B cell (primary cell): Measurements from ENCODE around the gene WASF3. TPM values are rescaled to one million over a fixed set of nuclear protein-coding genes. Genes with fewer than 3 reads are reported as not detected.

Experiments used
- ATAC-seq: fragments of 200-7000 bp; cut with Tn5 transposase; one replicate; pipeline ENCODE4 v1.10.0; 2021; ENCODE audit warnings: low read depth, mild to moderate bottlenecking, moderate number of reproducible peaks, moderate library complexity
- CTCF ChIA-PET: fragments of 350-600 bp; sonication (Branson Sonifier 250); formaldehyde crosslinking; loops from one replicate; lab custom pipeline; 2021; ENCODE audit warnings: antibody characterized with exemption, inconsistent platforms; lab: Charles Lee
- POLR2A ChIA-PET: fragments of 350-600 bp; sonication (Branson Sonifier 250); formaldehyde crosslinking; loops from one replicate; lab custom pipeline; 2021; ENCODE audit warnings: antibody characterized with exemption; lab: Charles Lee
- DNase-seq: peaks from one replicate; pipeline ENCODE4 v3.0.0; 2013
- H2AFZ ChIP-seq: 2 replicates; pipeline ENCODE4 v1.6.1; 2012; ENCODE audit warnings: mild to moderate bottlenecking, low read depth, low read length; ENCODE audit not compliant: insufficient read depth, poor library complexity, severe bottlenecking
- H3K27ac ChIP-seq, 2 donors: 1 replicate in 1 of 2; 2 replicates in 1 of 2; pipeline ENCODE4 v1.5.1; 2012 to 2013; ENCODE audit warnings: low read length in 2 of 2, mild to moderate bottlenecking in 2 of 2, moderate library complexity in 1 of 2
- H3K27me3 ChIP-seq, 4 experiments: fragments of 200-600 bp in 1 of 4; sonication (generic) in 1 of 4; replicated peaks in 1 of 4; 1 replicate in 2 of 4; 2 replicates in 2 of 4; pipeline versions ENCODE4 v1.6.1 to v1.7.0; 2013 to 2016; ENCODE audit warnings: low read length in 3 of 4, mild to moderate bottlenecking in 2 of 4, mixed read lengths in 1 of 4, moderate library complexity in 1 of 4; ENCODE audit not compliant: insufficient read depth in 4 of 4, control insufficient read depth in 3 of 4; ENCODE audit errors: control extremely low read depth in 1 of 4
- H3K36me3 ChIP-seq, 2 experiments: replicated peaks in 1 of 2; 1 replicate in 1 of 2; 2 replicates in 1 of 2; pipeline versions ENCODE4 v1.6.1 to v1.7.1; 2013; ENCODE audit warnings: low read length in 1 of 2; ENCODE audit not compliant: insufficient read depth in 2 of 2, control insufficient read depth in 1 of 2; ENCODE audit errors: control extremely low read depth in 1 of 2, extremely low read depth in 1 of 2
- H3K4me1 ChIP-seq, 2 donors: fragments of 200-600 bp in 1 of 2; sonication (generic) in 1 of 2; 1 replicate in 1 of 2; 2 replicates in 1 of 2; pipeline versions ENCODE4 v1.5.1 to v1.6.1; 2013 to 2017; ENCODE audit warnings: low read length in 2 of 2; ENCODE audit not compliant: control insufficient read depth in 2 of 2, insufficient read depth in 2 of 2
- H3K4me2 ChIP-seq: replicated peaks from 2 replicates; pipeline ENCODE3; 2012; ENCODE audit warnings: mild to moderate bottlenecking, low read depth, low read length; ENCODE audit not compliant: poor library complexity, severe bottlenecking
- H3K4me3 ChIP-seq, 5 experiments: fragments of 200-600 bp in 1 of 5; sonication (generic) in 1 of 5; 1 replicate in 3 of 5; 2 replicates in 2 of 5; pipeline versions ENCODE4 v1.5.1 to v1.7.0; 2011 to 2016; ENCODE audit warnings: low read length in 4 of 5, mild to moderate bottlenecking in 4 of 5, low read depth in 2 of 5, control low read depth in 1 of 5, moderate library complexity in 1 of 5; ENCODE audit not compliant: insufficient read depth in 1 of 5; ENCODE audit errors: control extremely low read depth in 1 of 5, extremely low read depth in 1 of 5
- H3K79me2 ChIP-seq: fragments of 200-600 bp; sonication (generic); one replicate; pipeline ENCODE4 v1.6.0; 2016; ENCODE audit warnings: low read length; ENCODE audit not compliant: control insufficient read depth, insufficient read depth
- H3K9ac ChIP-seq: fragments of 200-600 bp; sonication (generic); 2 replicates; pipeline ENCODE4 v1.6.1; 2017; ENCODE audit warnings: mild to moderate bottlenecking, low read length, moderate library complexity
- H3K9me3 ChIP-seq, 3 donors: one replicate each; pipeline versions ENCODE4 v1.6.1 to v1.7.1; 2013; ENCODE audit warnings: low read length in 2 of 3; ENCODE audit not compliant: control insufficient read depth in 2 of 3, insufficient read depth in 1 of 3; ENCODE audit errors: control extremely low read depth in 1 of 3
- H4K20me1 ChIP-seq: 2 replicates; pipeline ENCODE4 v1.6.0; 2012; ENCODE audit warnings: mild to moderate bottlenecking, low read length; ENCODE audit not compliant: insufficient read depth, control insufficient read depth, poor library complexity, severe bottlenecking
- H3K27ac Mint-ChIP-seq: one replicate; pipeline ENCODE4 v1.8.0; 2021; ENCODE audit warnings: mixed read lengths
- H3K27me3 Mint-ChIP-seq: one replicate; pipeline ENCODE4 v1.8.0; 2021; ENCODE audit warnings: mixed read lengths
- H3K4me1 Mint-ChIP-seq: one replicate; pipeline ENCODE4 v1.8.0; 2021; ENCODE audit warnings: mixed read lengths
- H3K4me3 Mint-ChIP-seq: one replicate; pipeline ENCODE4 v1.8.0; 2021; ENCODE audit warnings: mixed read lengths
- H3K9me3 Mint-ChIP-seq: one replicate; pipeline ENCODE4 v1.8.0; 2022; ENCODE audit warnings: mixed read lengths; ENCODE audit not compliant: insufficient read depth
- CTCF ChIP-seq: fragments of 200-600 bp; IDR thresholded peaks from one replicate; pipeline ENCODE4 v1.8.0; 2022; ENCODE audit warnings: antibody characterized with exemption, mild to moderate bottlenecking
- EZH2 ChIP-seq: IDR thresholded peaks from 2 replicates; pipeline ENCODE4 v1.6.1; 2012; ENCODE audit warnings: borderline replicate concordance, low read depth, mild to moderate bottlenecking, moderate library complexity, low read length; ENCODE audit not compliant: insufficient read depth, poor library complexity, severe bottlenecking
- WGBS: methylation state at CpG from one replicate; pipeline ENCODE4 v1.1.5; 2013; ENCODE audit warnings: missing lambda C conversion rate; ENCODE audit not compliant: insufficient coverage; 5-methylcytosine and 5-hydroxymethylcytosine counted together
- intact Hi-C: fragments of 100-400 bp; cut with micrococcal nuclease; formaldehyde crosslinking; loops from one replicate; pipeline ENCODE4 v1.10.0; 2022
- polyA plus RNA-seq: library from polyadenylated mRNA; depleted of rRNA; stranded (reverse); fragments of >200 nt; gene quantifications from 2 replicates; pipeline ENCODE4 v1.2.3, GENCODE V29; 2012
- total RNA-seq, 2 donors: library from RNA; stranded (reverse); fragments of 120-200 nt in 1 of 2; gene quantifications; 1 replicate in 1 of 2; 2 replicates in 1 of 2; pipeline versions ENCODE4 v1.2.3 to v1.2.4, GENCODE V29; 2013 to 2022

The WASF3 gene
- total and polyA plus RNA-seq, 2 donors (not counting 1 experiment from before 2014, with no cell fraction given), result 0.18 to 0.89 TPM

- no peak overlapping the region for H3K4me3 Mint-ChIP-seq
- no peaks in the 10 kb centered on the region for H3K4me1 ChIP-seq
Measured at GRCh38 chr13:26688980-26689379, 131.5 kb downstream of the WASF3 start.

More at GRCh38 chr13:26688980-26689379, 131.5 kb downstream of the WASF3 start:
- ChIA-PET POLR2A (no interaction called here), CTCF (interaction anchor here (1.5 to 2.3 kb wide), 2 partner anchors 10 to 13 kb away, joined by 5 to 14 read pairs; no protein-coding TSS in a partner anchor)
- H4K20me1 ChIP-seq, result no peaks in the 10 kb centered on the region
- Mint-ChIP-seq H3K4me1 (no peaks in the 10 kb centered on the region), H3K27ac (no peak overlapping the region), H3K9me3 (peaks cover 5% of the 10 kb centered on the region), H3K27me3 (peaks cover 7% of the 10 kb centered on the region)
- no peak overlapping the region for H2AFZ ChIP-seq
- no peaks in the 10 kb centered on the region for H3K27me3 ChIP-seq
- no peak for TF ChIP-seq EZH2
- no peak for TF ChIP-seq CTCF
- no peak overlapping the region for H3K9ac ChIP-seq
- no peak overlapping the region for H3K4me2 ChIP-seq
- no peak for ATAC-seq
- no peaks in the 10 kb centered on the region for H3K79me2 ChIP-seq
- H3K36me3 ChIP-seq, result no peaks in the 10 kb centered on the region
- H3K27ac ChIP-seq, result no peak overlapping the region
- WGBS, result 93% methylated on average over 2 of the region's 4 CpGs
- no peak overlapping the region for H3K4me3 ChIP-seq
- H3K9me3 ChIP-seq, result peaks cover 2 to 17% (median 11%) of the 10 kb centered on the region in 3 donors
- intact Hi-C loops, result no loop called here
- no peak for DNase-seq
